Mesendoderm (in vitro differentiated cells): ENCODE results near the gene ARRDC3.
"Not testable (repeated sequence)": the region's sequence is repeated elsewhere in the genome, so short reads cannot be mapped to it uniquely, and the experiment has no call there.

ENCODE experiments used
- DNase-seq: peaks from one replicate; pipeline ENCODE4 v3.0.0; 2013
- H2AK5ac ChIP-seq: 2 replicates; pipeline ENCODE4 v1.6.1; 2013; ENCODE audit warnings: low read length, inconsistent platforms
- H2BK120ac ChIP-seq: 2 replicates; pipeline ENCODE4 v1.6.1; 2013; ENCODE audit warnings: low read depth, mild to moderate bottlenecking, low read length, moderate library complexity, mixed read lengths
- H2BK15ac ChIP-seq: replicated peaks from 2 replicates; pipeline ENCODE4 v1.6.1; 2013; ENCODE audit warnings: low read depth, mild to moderate bottlenecking, moderate library complexity
- H2BK5ac ChIP-seq: 2 replicates; pipeline ENCODE4 v1.6.1; 2013; ENCODE audit warnings: low read length, inconsistent platforms
- H3K18ac ChIP-seq: 2 replicates; pipeline ENCODE4 v1.6.1; 2013; ENCODE audit warnings: mild to moderate bottlenecking, low read length, mixed read lengths
- H3K23ac ChIP-seq: one replicate; pipeline ENCODE4 v1.6.1; 2013; ENCODE audit warnings: low read length
- H3K27ac ChIP-seq: 2 replicates; pipeline ENCODE4 v1.5.1; 2013; ENCODE audit warnings: low read depth, mild to moderate bottlenecking, inconsistent platforms, low read length, moderate library complexity
- H3K27me3 ChIP-seq: 2 replicates; pipeline ENCODE4 v1.6.1; 2013; ENCODE audit warnings: low read length, control low read depth, mild to moderate bottlenecking, inconsistent platforms; ENCODE audit not compliant: insufficient read depth, poor library complexity
- H3K36me3 ChIP-seq: 2 replicates; pipeline ENCODE4 v1.6.1; 2013; ENCODE audit warnings: low read length, inconsistent platforms; ENCODE audit not compliant: control insufficient read depth, insufficient read depth
- H3K4ac ChIP-seq: one replicate; pipeline ENCODE4 v1.6.1; 2013; ENCODE audit warnings: low read depth, mild to moderate bottlenecking, low read length, moderate library complexity
- H3K4me1 ChIP-seq: 2 replicates; pipeline ENCODE4 v1.6.1; 2013; ENCODE audit warnings: low read depth, low read length, inconsistent platforms; ENCODE audit not compliant: control insufficient read depth
- H3K4me2 ChIP-seq: 2 replicates; pipeline ENCODE4 v1.6.1; 2013; ENCODE audit warnings: low read length
- H3K4me3 ChIP-seq: 2 replicates; pipeline ENCODE4 v1.5.1; 2013; ENCODE audit warnings: mild to moderate bottlenecking, low read length
- H3K56ac ChIP-seq: one replicate; pipeline ENCODE4 v1.6.1; 2013; ENCODE audit warnings: low read length
- H3K79me1 ChIP-seq: 2 replicates; pipeline ENCODE4 v1.6.1; 2013; ENCODE audit warnings: low read length, inconsistent platforms
- H3K79me2 ChIP-seq: 2 replicates; pipeline ENCODE4 v1.6.1; 2013; ENCODE audit warnings: mild to moderate bottlenecking, low read length; ENCODE audit not compliant: control insufficient read depth, insufficient read depth
- H3K9ac ChIP-seq: 2 replicates; pipeline ENCODE4 v1.6.1; 2013; ENCODE audit warnings: low read length, inconsistent platforms
- H4K5ac ChIP-seq: one replicate; pipeline ENCODE4 v1.6.1; 2013; ENCODE audit warnings: low read length
- H4K8ac ChIP-seq: one replicate; pipeline ENCODE4 v1.6.1; 2013; ENCODE audit warnings: low read depth, mild to moderate bottlenecking, control low read depth, low read length, moderate library complexity
- WGBS: extraction: QIAGEN DNeasy Blood & Tissue Kit; methylation state at CpG from one replicate; pipeline ENCODE4 v1.1.7; 2013; ENCODE audit warnings: low lambda C conversion rate, missing lambda C conversion rate; ENCODE audit not compliant: insufficient coverage; ENCODE audit errors: extremely low coverage; 5-methylcytosine and 5-hydroxymethylcytosine counted together

ARRDC3 gene

GRCh38 chr5:91354867-91355266 is 28.2 kb downstream of the ARRDC3 start:
- not testable (repeated sequence) for H2BK5ac ChIP-seq, H3K4me3 ChIP-seq, H3K9ac ChIP-seq, H3K4ac ChIP-seq, H2BK15ac ChIP-seq, H2AK5ac ChIP-seq, H3K4me1 ChIP-seq, DNase-seq, H3K79me1 ChIP-seq, H4K8ac ChIP-seq, H3K23ac ChIP-seq, H3K27me3 ChIP-seq, H3K27ac ChIP-seq, H4K5ac ChIP-seq, H3K4me2 ChIP-seq, H3K79me2 ChIP-seq, H3K36me3 ChIP-seq, H3K56ac ChIP-seq, H3K18ac ChIP-seq, H2BK120ac ChIP-seq
- WGBS, result no CpG with 5 or more reads among the region's 4 CpGs

- no CpG with 5 or more reads among the region's 9 CpGs for WGBS
These were observed 30.1 kb downstream of the ARRDC3 start for GRCh38 chr5:91352831-91353695.

GRCh38 chr5:91345461-91345860 is 37.7 kb downstream of the ARRDC3 start:
- Histone ChIP-seq H3K4ac (no peak overlapping the region), H3K4me1 (no peaks in the 10 kb centered on the region), H3K56ac (no peak overlapping the region), H3K4me3 (no peak overlapping the region), H3K27me3 (no peaks in the 10 kb centered on the region), H4K8ac (no peak overlapping the region), H2BK15ac (no peak overlapping the region), H3K79me2 (no peaks in the 10 kb centered on the region), H3K79me1 (no peaks in the 10 kb centered on the region), H2BK5ac (no peak overlapping the region), H3K9ac (no peak overlapping the region), H2AK5ac (no peak overlapping the region), H4K5ac (no peak overlapping the region), H3K36me3 (no peaks in the 10 kb centered on the region), H3K23ac (no peak overlapping the region), H3K18ac (no peak overlapping the region), H3K27ac (no peak overlapping the region), H3K4me2 (no peak overlapping the region), H2BK120ac (no peak overlapping the region)
- no peak for DNase-seq
- WGBS, result no CpG with 5 or more reads among the region's 5 CpGs

More at GRCh38 chr5:91352831-91353695, 30.1 kb downstream of the ARRDC3 start:
- H2BK120ac ChIP-seq, result no peak overlapping the region
- H2AK5ac ChIP-seq, result no peak overlapping the region
- H2BK5ac ChIP-seq, result no peak overlapping the region
- no peaks in the 10 kb centered on the region for H3K36me3 ChIP-seq
- no peak overlapping the region for H4K5ac ChIP-seq
- no peaks in the 10 kb centered on the region for H3K27me3 ChIP-seq
- H3K27ac ChIP-seq, result no peak overlapping the region
- H4K8ac ChIP-seq, result no peak overlapping the region
- H3K4ac ChIP-seq, result no peak overlapping the region
- no peaks in the 10 kb centered on the region for H3K4me1 ChIP-seq
- no peak for DNase-seq
- H3K79me2 ChIP-seq, result no peaks in the 10 kb centered on the region
- no peak overlapping the region for H2BK15ac ChIP-seq
- H3K18ac ChIP-seq, result no peak overlapping the region
- H3K23ac ChIP-seq, result no peak overlapping the region
- H3K9ac ChIP-seq, result no peak overlapping the region
- H3K4me3 ChIP-seq, result no peak overlapping the region
- no peak overlapping the region for H3K4me2 ChIP-seq
- H3K56ac ChIP-seq, result no peak overlapping the region
- no peaks in the 10 kb centered on the region for H3K79me1 ChIP-seq

- H3K27me3 ChIP-seq, H2BK120ac ChIP-seq, H4K8ac ChIP-seq, H4K5ac ChIP-seq, H2AK5ac ChIP-seq, H3K4me3 ChIP-seq, H2BK5ac ChIP-seq, H2BK15ac ChIP-seq, H3K56ac ChIP-seq, H3K79me1 ChIP-seq, H3K79me2 ChIP-seq, H3K18ac ChIP-seq, H3K4me1 ChIP-seq, H3K23ac ChIP-seq, H3K9ac ChIP-seq, H3K4ac ChIP-seq, H3K27ac ChIP-seq, H3K4me2 ChIP-seq, DNase-seq, H3K36me3 ChIP-seq: not testable (repeated sequence)
- no CpG with 5 or more reads among the region's 4 CpGs for WGBS
These were observed 38.4 kb downstream of the ARRDC3 start for GRCh38 chr5:91344661-91345200.

- Histone ChIP-seq H3K56ac (no peak overlapping the region), H3K27me3 (no peaks in the 10 kb centered on the region), H4K8ac (no peak overlapping the region), H2BK15ac (no peak overlapping the region), H3K23ac (no peak overlapping the region), H2AK5ac (no peak overlapping the region), H3K4ac (no peak overlapping the region), H3K36me3 (no peaks in the 10 kb centered on the region), H2BK120ac (no peak overlapping the region), H3K27ac (no peak overlapping the region), H3K18ac (no peak overlapping the region), H3K79me2 (no peaks in the 10 kb centered on the region), H3K4me2 (no peak overlapping the region), H3K4me3 (no peak overlapping the region), H3K79me1 (no peaks in the 10 kb centered on the region), H3K9ac (no peak overlapping the region), H4K5ac (no peak overlapping the region), H3K4me1 (no peaks in the 10 kb centered on the region), H2BK5ac (no peak overlapping the region)
- DNase-seq, result no peak
- no CpG with 5 or more reads among the region's 2 CpGs for WGBS
These were observed 39.2 kb downstream of the ARRDC3 start for GRCh38 chr5:91343916-91344315.
